ENCODE measurements around the gene CLSTN1. TPM values are rescaled to one million over a fixed set of nuclear protein-coding genes. Genes with fewer than 3 reads are reported as not detected.

The CLSTN1 gene
- total RNA-seq, 1 donor, result 140 TPM

- Histone ChIP-seq H4K20me1 (ENCODE audit: insufficient read depth, low read length) (no peaks in the 10 kb centered on the region), H3K4me1 (ENCODE audit: insufficient read depth, low read length) (no peaks in the 10 kb centered on the region), H3K4me3 (ENCODE audit: insufficient read depth, low read length) (no peak overlapping the region), H3K36me3 (ENCODE audit: insufficient read depth, low read length) (peaks cover 70% of the 10 kb centered on the region), H3K4me2 (ENCODE audit: insufficient read depth, low read length) (no peak overlapping the region), H3K27me3 (ENCODE audit: insufficient read depth, low read length) (no peaks in the 10 kb centered on the region), H2AFZ (ENCODE audit: low read length) (no peak overlapping the region), H3K27ac (ENCODE audit: low read depth, low read length) (no peak overlapping the region), H3K79me2 (ENCODE audit: insufficient read depth, low read length) (no peaks in the 10 kb centered on the region), H3K9me3 (ENCODE audit: low read depth, low read length) (no peaks in the 10 kb centered on the region)
- DNase-seq (ENCODE audit: insufficient read length, low spot score, missing footprints), result no peak
- TF ChIP-seq CTCF (IDR thresholded peaks at IDR 0.05; ENCODE audit: extremely low read depth, low read depth, low read length), result no peak
Measured at GRCh38 chr1:9736241-9736640, 87.5 kb downstream of the CLSTN1 start.

GRCh38 chr1:9735800-9736199, 88.0 kb downstream of the CLSTN1 start:
- TF ChIP-seq CTCF (IDR thresholded peaks at IDR 0.05; ENCODE audit: extremely low read depth, low read depth, low read length), result no peak
- Histone ChIP-seq H3K4me2 (ENCODE audit: insufficient read depth, low read length) (no peak overlapping the region), H2AFZ (ENCODE audit: low read length) (no peak overlapping the region), H3K79me2 (ENCODE audit: insufficient read depth, low read length) (no peaks in the 10 kb centered on the region), H3K4me3 (ENCODE audit: insufficient read depth, low read length) (no peak overlapping the region), H3K27ac (ENCODE audit: low read depth, low read length) (no peak overlapping the region), H3K27me3 (ENCODE audit: insufficient read depth, low read length) (no peaks in the 10 kb centered on the region), H3K9me3 (ENCODE audit: low read depth, low read length) (no peaks in the 10 kb centered on the region), H4K20me1 (ENCODE audit: insufficient read depth, low read length) (no peaks in the 10 kb centered on the region), H3K36me3 (ENCODE audit: insufficient read depth, low read length) (peaks cover 70% of the 10 kb centered on the region), H3K4me1 (ENCODE audit: insufficient read depth, low read length) (no peaks in the 10 kb centered on the region)
- no peak for DNase-seq (ENCODE audit: insufficient read length, low spot score, missing footprints)

GRCh38 chr1:9733160-9733789, 90.5 kb downstream of the CLSTN1 start:
- DNase-seq (ENCODE audit: insufficient read length, low spot score, missing footprints), result peak; percentile 77
- no peak overlapping the region for H2AFZ ChIP-seq (ENCODE audit: low read length)
- H3K4me1 ChIP-seq (ENCODE audit: insufficient read depth, low read length), result no peaks in the 10 kb centered on the region
- H3K27me3 ChIP-seq (ENCODE audit: insufficient read depth, low read length), result no peaks in the 10 kb centered on the region
- H3K79me2 ChIP-seq (ENCODE audit: insufficient read depth, low read length), result no peaks in the 10 kb centered on the region
- H3K9me3 ChIP-seq (ENCODE audit: low read depth, low read length), result no peaks in the 10 kb centered on the region
- H4K20me1 ChIP-seq (ENCODE audit: insufficient read depth, low read length), result no peaks in the 10 kb centered on the region
- no peak overlapping the region for H3K4me3 ChIP-seq (ENCODE audit: insufficient read depth, low read length)
- no peak overlapping the region for H3K4me2 ChIP-seq (ENCODE audit: insufficient read depth, low read length)
- TF ChIP-seq CTCF (IDR thresholded peaks at IDR 0.05; ENCODE audit: extremely low read depth, low read depth, low read length), result no peak
- no peak overlapping the region for H3K27ac ChIP-seq (ENCODE audit: low read depth, low read length)
- peaks cover 61% of the 10 kb centered on the region for H3K36me3 ChIP-seq (ENCODE audit: insufficient read depth, low read length)

- no peak overlapping the region for H2AFZ ChIP-seq (ENCODE audit: low read length)
- H3K4me3 ChIP-seq (ENCODE audit: insufficient read depth, low read length), result no peak overlapping the region
- no peaks in the 10 kb centered on the region for H3K27me3 ChIP-seq (ENCODE audit: insufficient read depth, low read length)
- H3K4me1 ChIP-seq (ENCODE audit: insufficient read depth, low read length), result no peaks in the 10 kb centered on the region
- no peak overlapping the region for H3K27ac ChIP-seq (ENCODE audit: low read depth, low read length)
- H4K20me1 ChIP-seq (ENCODE audit: insufficient read depth, low read length), result no peaks in the 10 kb centered on the region
- H3K4me2 ChIP-seq (ENCODE audit: insufficient read depth, low read length), result no peak overlapping the region
- no peak for TF ChIP-seq CTCF (IDR thresholded peaks at IDR 0.05; ENCODE audit: extremely low read depth, low read depth, low read length)
- no peaks in the 10 kb centered on the region for H3K9me3 ChIP-seq (ENCODE audit: low read depth, low read length)
- H3K36me3 ChIP-seq (ENCODE audit: insufficient read depth, low read length), result peaks cover 61% of the 10 kb centered on the region
- no peaks in the 10 kb centered on the region for H3K79me2 ChIP-seq (ENCODE audit: insufficient read depth, low read length)
- peak; percentile 73 for DNase-seq (ENCODE audit: insufficient read length, low spot score, missing footprints)
Measured at GRCh38 chr1:9732123-9732971, 91.4 kb downstream of the CLSTN1 start.
